Measurements from ENCODE around the gene GALNT2. TPM values are rescaled to one million over a fixed set of nuclear protein-coding genes. Genes with fewer than 3 reads are reported as not detected.

Gene GALNT2
- total and polyA plus RNA-seq, 2 donors (not counting 1 experiment from before 2014, with no cell fraction given), result 19.0 to 184 TPM

DNA sequence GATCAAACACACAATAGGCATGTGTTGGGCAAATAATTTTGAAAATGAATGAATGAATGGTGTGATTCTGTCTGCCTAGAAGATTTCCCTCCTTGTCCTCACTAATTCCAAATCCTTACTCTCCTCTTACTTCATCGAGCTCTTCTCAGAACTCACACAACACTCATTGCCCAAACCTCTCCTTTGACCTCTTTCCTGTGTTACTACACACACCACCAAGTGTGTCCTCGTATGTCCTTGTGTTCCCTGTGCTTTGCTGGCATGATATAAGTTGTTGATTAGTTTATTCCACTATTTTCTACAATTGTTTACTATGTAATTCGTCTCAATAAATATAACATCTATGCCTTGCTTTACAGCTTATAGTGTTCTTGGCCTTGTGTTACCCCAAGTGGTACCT lies 41.4 kb upstream of the GALNT2 start:
- intact Hi-C loops (cut with micrococcal nuclease), result no loop called here
- H3K4me1 Mint-ChIP-seq, result peaks cover 2% of the 10 kb centered on the region
- H4K20me1 ChIP-seq (ENCODE audit: control insufficient read depth, insufficient read depth, low read length, poor library complexity, severe bottlenecking), result no peaks in the 10 kb centered on the region
- peaks cover 5% of the 10 kb centered on the region for H3K9me3 Mint-ChIP-seq (ENCODE audit: insufficient read depth)
- H3K27ac Mint-ChIP-seq, result no peak overlapping the region
- TF ChIP-seq, protein P1, sequence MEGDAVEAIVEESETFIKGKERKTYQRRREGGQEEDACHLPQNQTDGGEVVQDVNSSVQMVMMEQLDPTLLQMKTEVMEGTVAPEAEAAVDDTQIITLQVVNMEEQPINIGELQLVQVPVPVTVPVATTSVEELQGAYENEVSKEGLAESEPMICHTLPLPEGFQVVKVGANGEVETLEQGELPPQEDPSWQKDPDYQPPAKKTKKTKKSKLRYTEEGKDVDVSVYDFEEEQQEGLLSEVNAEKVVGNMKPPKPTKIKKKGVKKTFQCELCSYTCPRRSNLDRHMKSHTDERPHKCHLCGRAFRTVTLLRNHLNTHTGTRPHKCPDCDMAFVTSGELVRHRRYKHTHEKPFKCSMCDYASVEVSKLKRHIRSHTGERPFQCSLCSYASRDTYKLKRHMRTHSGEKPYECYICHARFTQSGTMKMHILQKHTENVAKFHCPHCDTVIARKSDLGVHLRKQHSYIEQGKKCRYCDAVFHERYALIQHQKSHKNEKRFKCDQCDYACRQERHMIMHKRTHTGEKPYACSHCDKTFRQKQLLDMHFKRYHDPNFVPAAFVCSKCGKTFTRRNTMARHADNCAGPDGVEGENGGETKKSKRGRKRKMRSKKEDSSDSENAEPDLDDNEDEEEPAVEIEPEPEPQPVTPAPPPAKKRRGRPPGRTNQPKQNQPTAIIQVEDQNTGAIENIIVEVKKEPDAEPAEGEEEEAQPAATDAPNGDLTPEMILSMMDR (IDR thresholded peaks at IDR 0.05), result no peak
- no peak for TF ChIP-seq EZH2 (IDR thresholded peaks at IDR 0.05; ENCODE audit: borderline replicate concordance, insufficient read depth, low read depth, low read length, poor library complexity, severe bottlenecking)
- H3K9ac ChIP-seq (ENCODE audit: low read length), result no peak overlapping the region
- ChIA-PET CTCF (no interaction called here), POLR2A (no interaction called here)
- H3K27ac ChIP-seq (ENCODE audit: low read length in 2 of 2), result no peak overlapping the region
- H3K4me2 ChIP-seq (replicated peaks; ENCODE audit: low read depth, low read length, poor library complexity, severe bottlenecking), result no peak overlapping the region
- peaks cover 0 to 9% (median 6%) of the 10 kb centered on the region in 3 donors for H3K9me3 ChIP-seq (ENCODE audit: control extremely low read depth in 1 of 3, control insufficient read depth in 2 of 3, insufficient read depth in 1 of 3, low read length in 2 of 3)
- ATAC-seq (ENCODE audit: low read depth), result no peak
- WGBS (ENCODE audit: insufficient coverage), result no CpG with 5 or more reads among the region's 3 CpGs
- no peak for DNase-seq
- H3K27me3 ChIP-seq (replicated peaks in 1 of 4; ENCODE audit: control extremely low read depth in 1 of 4, control insufficient read depth in 3 of 4, insufficient read depth in 4 of 4, low read length in 3 of 4), result peaks cover 0 to 8% (median 2%) of the 10 kb centered on the region in 4 experiments
- peaks cover 25% of the 10 kb centered on the region for H3K27me3 Mint-ChIP-seq
- no peaks in the 10 kb centered on the region for H3K36me3 ChIP-seq (replicated peaks in 1 of 2; ENCODE audit: control extremely low read depth in 1 of 2, control insufficient read depth in 1 of 2, extremely low read depth in 1 of 2, insufficient read depth in 2 of 2, low read length in 1 of 2)
- H3K4me1 ChIP-seq (ENCODE audit: control insufficient read depth in 2 of 2, insufficient read depth in 2 of 2, low read length in 2 of 2), result no peaks in the 10 kb centered on the region
- no peaks in the 10 kb centered on the region for H3K79me2 ChIP-seq (ENCODE audit: control insufficient read depth, insufficient read depth, low read length)
- H3K4me3 Mint-ChIP-seq, result no peak overlapping the region
- no peak overlapping the region for H3K4me3 ChIP-seq (ENCODE audit: control extremely low read depth in 1 of 5, extremely low read depth in 1 of 5, insufficient read depth in 1 of 5, low read depth in 2 of 5, low read length in 4 of 5)
- H2AFZ ChIP-seq (ENCODE audit: insufficient read depth, low read depth, low read length, poor library complexity, severe bottlenecking), result no peak overlapping the region

DNA sequence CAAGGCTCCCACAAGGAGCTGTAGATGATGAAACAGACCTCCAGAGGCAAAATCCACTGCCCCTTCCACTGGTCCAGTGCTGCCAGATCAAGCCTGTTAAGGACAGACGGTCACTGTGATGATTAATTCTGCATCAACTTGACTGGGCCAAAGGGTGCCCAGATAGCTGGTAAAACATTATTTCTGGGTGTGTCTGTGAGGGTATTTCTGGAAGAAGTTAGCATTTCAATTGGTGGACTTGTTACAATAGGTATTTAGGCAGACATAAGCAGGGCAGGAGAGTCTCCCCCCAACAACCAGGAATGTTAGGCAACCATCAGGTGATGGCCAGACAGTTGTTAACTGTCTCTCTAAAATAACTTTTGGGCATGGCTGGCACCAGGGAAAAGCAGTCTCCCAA lies 40.9 kb upstream of the GALNT2 start:
- Histone ChIP-seq H3K4me2 (replicated peaks; ENCODE audit: low read depth, low read length, poor library complexity, severe bottlenecking) (no peak overlapping the region), H3K27ac (ENCODE audit: low read length in 2 of 2) (no peak overlapping the region), H2AFZ (ENCODE audit: insufficient read depth, low read depth, low read length, poor library complexity, severe bottlenecking) (no peak overlapping the region), H3K79me2 (ENCODE audit: control insufficient read depth, insufficient read depth, low read length) (no peaks in the 10 kb centered on the region), H3K4me1 (ENCODE audit: control insufficient read depth in 2 of 2, insufficient read depth in 2 of 2, low read length in 2 of 2) (no peaks in the 10 kb centered on the region), H4K20me1 (ENCODE audit: control insufficient read depth, insufficient read depth, low read length, poor library complexity, severe bottlenecking) (no peaks in the 10 kb centered on the region), H3K4me3 (ENCODE audit: control extremely low read depth in 1 of 5, extremely low read depth in 1 of 5, insufficient read depth in 1 of 5, low read depth in 2 of 5, low read length in 4 of 5) (no peak overlapping the region), H3K9ac (ENCODE audit: low read length) (no peak overlapping the region), H3K36me3 (replicated peaks in 1 of 2; ENCODE audit: control extremely low read depth in 1 of 2, control insufficient read depth in 1 of 2, extremely low read depth in 1 of 2, insufficient read depth in 2 of 2, low read length in 1 of 2) (no peaks in the 10 kb centered on the region), H3K9me3 (ENCODE audit: control extremely low read depth in 1 of 3, control insufficient read depth in 2 of 3, insufficient read depth in 1 of 3, low read length in 2 of 3) (peaks cover 0 to 9% (median 6%) of the 10 kb centered on the region in 3 donors), H3K27me3 (replicated peaks in 1 of 4; ENCODE audit: control extremely low read depth in 1 of 4, control insufficient read depth in 3 of 4, insufficient read depth in 4 of 4, low read length in 3 of 4) (peaks cover 0 to 5% (median 2%) of the 10 kb centered on the region in 4 experiments)
- intact Hi-C loops (cut with micrococcal nuclease), result no loop called here
- H3K4me1 Mint-ChIP-seq, result peaks cover 2% of the 10 kb centered on the region
- no peak overlapping the region for H3K27ac Mint-ChIP-seq
- 86% methylated on average over 1 of the region's 1 CpG for WGBS (ENCODE audit: insufficient coverage)
- peaks cover 25% of the 10 kb centered on the region for H3K27me3 Mint-ChIP-seq
- DNase-seq, result no peak
- ChIA-PET CTCF (no interaction called here), POLR2A (no interaction called here)
- peaks cover 5% of the 10 kb centered on the region for H3K9me3 Mint-ChIP-seq (ENCODE audit: insufficient read depth)
- no peak for TF ChIP-seq EZH2 (IDR thresholded peaks at IDR 0.05; ENCODE audit: borderline replicate concordance, insufficient read depth, low read depth, low read length, poor library complexity, severe bottlenecking)
- TF ChIP-seq, protein P1 (IDR thresholded peaks at IDR 0.05), result no peak
- no peak overlapping the region for H3K4me3 Mint-ChIP-seq
- ATAC-seq (ENCODE audit: low read depth), result no peak
